ENCODE data around the gene KRTAP1-4.
"Not testable (repeated sequence)": the region's sequence is repeated elsewhere in the genome, so short reads cannot be mapped to it uniquely, and the experiment has no call there.

The KRTAP1-4 gene

GRCh38 chr17:41058741-41059140 is 28.7 kb upstream of the KRTAP1-4 start:
- TF ChIP-seq EZH2 (IDR thresholded peaks at IDR 0.05; ENCODE audit: borderline replicate concordance, low read length) (no peak), CTCF (IDR thresholded peaks at IDR 0.05; ENCODE audit: low read length) (no peak)
- H3K27ac ChIP-seq (ENCODE audit: low read depth, low read length, poor library complexity, severe bottlenecking) = no peak overlapping the region
- H3K4me3 ChIP-seq (ENCODE audit: low read depth, low read length, poor library complexity, severe bottlenecking) = no peak overlapping the region
- H3K9me3 ChIP-seq (ENCODE audit: low read length) = no peaks in the 10 kb centered on the region
- no peak overlapping the region for H2AFZ ChIP-seq (ENCODE audit: low read length)
- no peak overlapping the region for H3K4me2 ChIP-seq (ENCODE audit: low read length)
- no peak overlapping the region for H3K9ac ChIP-seq (ENCODE audit: low read length)
- H3K36me3 ChIP-seq (ENCODE audit: insufficient read depth, low read length) = no peaks in the 10 kb centered on the region
- no peaks in the 10 kb centered on the region for H4K20me1 ChIP-seq (ENCODE audit: insufficient read depth, low read length)
- H3K9me2 ChIP-seq (ENCODE audit: low read depth, low read length) = no peaks in the 10 kb centered on the region
- H3K27me3 ChIP-seq (ENCODE audit: insufficient read depth, low read length) = 0 out of 2 replicates have a peak, but pooled peaks cover 3% of the 10 kb centered on the region
- no peaks in the 10 kb centered on the region for H3K79me2 ChIP-seq (ENCODE audit: insufficient read depth, low read length)
- no peaks in the 10 kb centered on the region for H3K4me1 ChIP-seq (ENCODE audit: insufficient read depth, low read length, severe bottlenecking)
- H3F3A ChIP-seq (ENCODE audit: insufficient read depth, low read length) = no peaks in the 10 kb centered on the region

GRCh38 chr17:41057547-41057946 is 27.6 kb upstream of the KRTAP1-4 start:
- Histone ChIP-seq H3K4me3 (ENCODE audit: low read depth, low read length, poor library complexity, severe bottlenecking) (no peak overlapping the region), H3K36me3 (ENCODE audit: insufficient read depth, low read length) (no peaks in the 10 kb centered on the region), H3K27ac (ENCODE audit: low read depth, low read length, poor library complexity, severe bottlenecking) (no peak overlapping the region), H3F3A (ENCODE audit: insufficient read depth, low read length) (no peaks in the 10 kb centered on the region), H3K9me3 (ENCODE audit: low read length) (0 out of 2 replicates have a peak, but pooled peaks cover 2% of the 10 kb centered on the region), H3K79me2 (ENCODE audit: insufficient read depth, low read length) (no peaks in the 10 kb centered on the region), H4K20me1 (ENCODE audit: insufficient read depth, low read length) (no peaks in the 10 kb centered on the region), H3K27me3 (ENCODE audit: insufficient read depth, low read length) (0 out of 2 replicates have a peak, but pooled peaks cover 3% of the 10 kb centered on the region), H2AFZ (ENCODE audit: low read length) (no peak overlapping the region), H3K9me2 (ENCODE audit: low read depth, low read length) (no peaks in the 10 kb centered on the region), H3K4me2 (ENCODE audit: low read length) (no peak overlapping the region), H3K9ac (ENCODE audit: low read length) (no peak overlapping the region), H3K4me1 (ENCODE audit: insufficient read depth, low read length, severe bottlenecking) (no peaks in the 10 kb centered on the region)
- TF ChIP-seq EZH2 (IDR thresholded peaks at IDR 0.05; ENCODE audit: borderline replicate concordance, low read length) = no peak
- TF ChIP-seq CTCF (IDR thresholded peaks at IDR 0.05; ENCODE audit: low read length) = no peak

- H3K27ac ChIP-seq (ENCODE audit: low read depth, low read length, poor library complexity, severe bottlenecking); H3K4me2 ChIP-seq (ENCODE audit: low read length); H3K4me3 ChIP-seq (ENCODE audit: low read depth, low read length, poor library complexity, severe bottlenecking); H2AFZ ChIP-seq (ENCODE audit: low read length); H3K9ac ChIP-seq (ENCODE audit: low read length); H3K4me1 ChIP-seq (ENCODE audit: insufficient read depth, low read length, severe bottlenecking); H3K9me2 ChIP-seq (ENCODE audit: low read depth, low read length); H3K9me3 ChIP-seq (ENCODE audit: low read length); H3K27me3 ChIP-seq (ENCODE audit: insufficient read depth, low read length); H3K36me3 ChIP-seq (ENCODE audit: insufficient read depth, low read length); H4K20me1 ChIP-seq (ENCODE audit: insufficient read depth, low read length); H3K79me2 ChIP-seq (ENCODE audit: insufficient read depth, low read length); H3F3A ChIP-seq (ENCODE audit: insufficient read depth, low read length): not testable (repeated sequence)
These were observed 25.1 kb upstream of the KRTAP1-4 start, which contains the start of gene KRTAP2-2 for GRCh38 chr17:41055130-41055529. Gene KRTAP2-2, minus strand, starts transcription at chr17:41055230. Its CDS starts 19 bp downstream, at chr17:41055211.

GRCh38 chr17:41054556-41054955 is 24.6 kb upstream of the KRTAP1-4 start:
- not testable (repeated sequence) for H3K36me3 ChIP-seq (ENCODE audit: insufficient read depth, low read length); H3K4me2 ChIP-seq (ENCODE audit: low read length); H3K9ac ChIP-seq (ENCODE audit: low read length); H3K79me2 ChIP-seq (ENCODE audit: insufficient read depth, low read length); H3F3A ChIP-seq (ENCODE audit: insufficient read depth, low read length); H3K27me3 ChIP-seq (ENCODE audit: insufficient read depth, low read length); H3K9me2 ChIP-seq (ENCODE audit: low read depth, low read length); H4K20me1 ChIP-seq (ENCODE audit: insufficient read depth, low read length); H3K27ac ChIP-seq (ENCODE audit: low read depth, low read length, poor library complexity, severe bottlenecking); H2AFZ ChIP-seq (ENCODE audit: low read length); H3K4me3 ChIP-seq (ENCODE audit: low read depth, low read length, poor library complexity, severe bottlenecking); H3K4me1 ChIP-seq (ENCODE audit: insufficient read depth, low read length, severe bottlenecking); H3K9me3 ChIP-seq (ENCODE audit: low read length)
